ENCODE data around the gene MUC5B.

MUC5B gene

GRCh38 chr11:1194231-1194976, 28.5 kb upstream of the MUC5B start:
- H3K4me1 ChIP-seq (ENCODE audit: control insufficient read depth in 1 of 2, insufficient read depth in 2 of 2, low read length in 2 of 2): no peaks in the 10 kb centered on the region
- H3K27me3 ChIP-seq (ENCODE audit: low read depth, low read length): no peaks in the 10 kb centered on the region
- no peaks in the 10 kb centered on the region for H3K9me3 ChIP-seq (ENCODE audit: control insufficient read depth in 1 of 2, low read length in 2 of 2)
- H3K36me3 ChIP-seq (ENCODE audit: control insufficient read depth in 1 of 2, insufficient read depth in 2 of 2, low read length in 2 of 2): no peaks in the 10 kb centered on the region
- no peak overlapping the region for H3K4me3 ChIP-seq (ENCODE audit: low read depth in 1 of 2, low read length in 2 of 2)
- no peak overlapping the region for H3K27ac ChIP-seq (ENCODE audit: low read length)

GRCh38 chr11:1194977-1195681, 27.7 kb upstream of the MUC5B start:
- no peaks in the 10 kb centered on the region for H3K9me3 ChIP-seq (ENCODE audit: control insufficient read depth in 1 of 2, low read length in 2 of 2)
- H3K27ac ChIP-seq (ENCODE audit: low read length): no peak overlapping the region
- no peaks in the 10 kb centered on the region for H3K27me3 ChIP-seq (ENCODE audit: low read depth, low read length)
- no peaks in the 10 kb centered on the region for H3K36me3 ChIP-seq (ENCODE audit: control insufficient read depth in 1 of 2, insufficient read depth in 2 of 2, low read length in 2 of 2)
- H3K4me1 ChIP-seq (ENCODE audit: control insufficient read depth in 1 of 2, insufficient read depth in 2 of 2, low read length in 2 of 2): no peaks in the 10 kb centered on the region
- no peak overlapping the region for H3K4me3 ChIP-seq (ENCODE audit: low read depth in 1 of 2, low read length in 2 of 2)

GRCh38 chr11:1195682-1196515, 27.0 kb upstream of the MUC5B start:
- Histone ChIP-seq H3K4me1 (ENCODE audit: control insufficient read depth in 1 of 2, insufficient read depth in 2 of 2, low read length in 2 of 2) (no peaks in the 10 kb centered on the region), H3K9me3 (ENCODE audit: control insufficient read depth in 1 of 2, low read length in 2 of 2) (no peaks in the 10 kb centered on the region), H3K4me3 (ENCODE audit: low read depth in 1 of 2, low read length in 2 of 2) (no peak overlapping the region), H3K27me3 (ENCODE audit: low read depth, low read length) (no peaks in the 10 kb centered on the region), H3K36me3 (ENCODE audit: control insufficient read depth in 1 of 2, insufficient read depth in 2 of 2, low read length in 2 of 2) (no peaks in the 10 kb centered on the region), H3K27ac (ENCODE audit: low read length) (no peak overlapping the region)

GRCh38 chr11:1196516-1197391, 26.1 kb upstream of the MUC5B start:
- Histone ChIP-seq H3K9me3 (ENCODE audit: control insufficient read depth in 1 of 2, low read length in 2 of 2) (no peaks in the 10 kb centered on the region), H3K27me3 (ENCODE audit: low read depth, low read length) (no peaks in the 10 kb centered on the region), H3K36me3 (ENCODE audit: control insufficient read depth in 1 of 2, insufficient read depth in 2 of 2, low read length in 2 of 2) (no peaks in the 10 kb centered on the region)

GRCh38 chr11:1197431-1197885, 25.4 kb upstream of the MUC5B start:
- no peak overlapping the region for H3K27ac ChIP-seq (ENCODE audit: low read length)
- no peaks in the 10 kb centered on the region for H3K9me3 ChIP-seq (ENCODE audit: control insufficient read depth in 1 of 2, low read length in 2 of 2)
- H3K4me1 ChIP-seq (ENCODE audit: control insufficient read depth in 1 of 2, insufficient read depth in 2 of 2, low read length in 2 of 2): no peaks in the 10 kb centered on the region
- no peaks in the 10 kb centered on the region for H3K36me3 ChIP-seq (ENCODE audit: control insufficient read depth in 1 of 2, insufficient read depth in 2 of 2, low read length in 2 of 2)
- H3K27me3 ChIP-seq (ENCODE audit: low read depth, low read length): no peaks in the 10 kb centered on the region
- no peak overlapping the region for H3K4me3 ChIP-seq (ENCODE audit: low read depth in 1 of 2, low read length in 2 of 2)

More at GRCh38 chr11:1196516-1197391, 26.1 kb upstream of the MUC5B start:
- Histone ChIP-seq H3K27ac (ENCODE audit: low read length) (no peak overlapping the region), H3K4me1 (ENCODE audit: control insufficient read depth in 1 of 2, insufficient read depth in 2 of 2, low read length in 2 of 2) (no peaks in the 10 kb centered on the region), H3K4me3 (ENCODE audit: low read depth in 1 of 2, low read length in 2 of 2) (no peak overlapping the region)

GRCh38 chr11:1197886-1198560, 24.8 kb upstream of the MUC5B start:
- Histone ChIP-seq H3K4me3 (ENCODE audit: low read depth in 1 of 2, low read length in 2 of 2) (no peak overlapping the region), H3K27me3 (ENCODE audit: low read depth, low read length) (no peaks in the 10 kb centered on the region), H3K36me3 (ENCODE audit: control insufficient read depth in 1 of 2, insufficient read depth in 2 of 2, low read length in 2 of 2) (no peaks in the 10 kb centered on the region), H3K27ac (ENCODE audit: low read length) (no peak overlapping the region), H3K4me1 (ENCODE audit: control insufficient read depth in 1 of 2, insufficient read depth in 2 of 2, low read length in 2 of 2) (peaks cover 0 to under 1% of the 10 kb centered on the region in 2 donors), H3K9me3 (ENCODE audit: control insufficient read depth in 1 of 2, low read length in 2 of 2) (no peaks in the 10 kb centered on the region)

- no peaks in the 10 kb centered on the region for H3K36me3 ChIP-seq (ENCODE audit: control insufficient read depth in 1 of 2, insufficient read depth in 2 of 2, low read length in 2 of 2)
- no peak overlapping the region for H3K4me3 ChIP-seq (ENCODE audit: low read depth in 1 of 2, low read length in 2 of 2)
- no peaks in the 10 kb centered on the region for H3K27me3 ChIP-seq (ENCODE audit: low read depth, low read length)
- no peak overlapping the region for H3K27ac ChIP-seq (ENCODE audit: low read length)
- no peaks in the 10 kb centered on the region for H3K9me3 ChIP-seq (ENCODE audit: control insufficient read depth in 1 of 2, low read length in 2 of 2)
- H3K4me1 ChIP-seq (ENCODE audit: control insufficient read depth in 1 of 2, insufficient read depth in 2 of 2, low read length in 2 of 2): peaks cover 0 to 3% of the 10 kb centered on the region in 2 donors
Observed at GRCh38 chr11:1198561-1199240, 24.2 kb upstream of the MUC5B start.

- H3K4me1 ChIP-seq (ENCODE audit: control insufficient read depth in 1 of 2, insufficient read depth in 2 of 2, low read length in 2 of 2): peaks cover 0 to 3% of the 10 kb centered on the region in 2 donors
- H3K4me3 ChIP-seq (ENCODE audit: low read depth in 1 of 2, low read length in 2 of 2): no peak overlapping the region
- no peaks in the 10 kb centered on the region for H3K9me3 ChIP-seq (ENCODE audit: control insufficient read depth in 1 of 2, low read length in 2 of 2)
- H3K27me3 ChIP-seq (ENCODE audit: low read depth, low read length): no peaks in the 10 kb centered on the region
- H3K27ac ChIP-seq (ENCODE audit: low read length): no peak overlapping the region
- no peaks in the 10 kb centered on the region for H3K36me3 ChIP-seq (ENCODE audit: control insufficient read depth in 1 of 2, insufficient read depth in 2 of 2, low read length in 2 of 2)
Observed at GRCh38 chr11:1199241-1199750, 23.6 kb upstream of the MUC5B start.

- Histone ChIP-seq H3K4me3 (ENCODE audit: low read depth in 1 of 2, low read length in 2 of 2) (no peak overlapping the region), H3K27me3 (ENCODE audit: low read depth, low read length) (no peaks in the 10 kb centered on the region), H3K27ac (ENCODE audit: low read length) (no peak overlapping the region), H3K9me3 (ENCODE audit: control insufficient read depth in 1 of 2, low read length in 2 of 2) (no peaks in the 10 kb centered on the region), H3K36me3 (ENCODE audit: control insufficient read depth in 1 of 2, insufficient read depth in 2 of 2, low read length in 2 of 2) (no peaks in the 10 kb centered on the region), H3K4me1 (ENCODE audit: control insufficient read depth in 1 of 2, insufficient read depth in 2 of 2, low read length in 2 of 2) (peaks cover 0 to 3% of the 10 kb centered on the region in 2 donors)
Observed at GRCh38 chr11:1199751-1200610, 22.9 kb upstream of the MUC5B start.

Data from muscle layer of duodenum (tissue), 2 donors.